ENCODE measurements around the gene TEX19.
"Not testable (repeated sequence)": the region's sequence is repeated elsewhere in the genome, so short reads cannot be mapped to it uniquely, and the experiment has no call there.

Gene TEX19

DNA sequence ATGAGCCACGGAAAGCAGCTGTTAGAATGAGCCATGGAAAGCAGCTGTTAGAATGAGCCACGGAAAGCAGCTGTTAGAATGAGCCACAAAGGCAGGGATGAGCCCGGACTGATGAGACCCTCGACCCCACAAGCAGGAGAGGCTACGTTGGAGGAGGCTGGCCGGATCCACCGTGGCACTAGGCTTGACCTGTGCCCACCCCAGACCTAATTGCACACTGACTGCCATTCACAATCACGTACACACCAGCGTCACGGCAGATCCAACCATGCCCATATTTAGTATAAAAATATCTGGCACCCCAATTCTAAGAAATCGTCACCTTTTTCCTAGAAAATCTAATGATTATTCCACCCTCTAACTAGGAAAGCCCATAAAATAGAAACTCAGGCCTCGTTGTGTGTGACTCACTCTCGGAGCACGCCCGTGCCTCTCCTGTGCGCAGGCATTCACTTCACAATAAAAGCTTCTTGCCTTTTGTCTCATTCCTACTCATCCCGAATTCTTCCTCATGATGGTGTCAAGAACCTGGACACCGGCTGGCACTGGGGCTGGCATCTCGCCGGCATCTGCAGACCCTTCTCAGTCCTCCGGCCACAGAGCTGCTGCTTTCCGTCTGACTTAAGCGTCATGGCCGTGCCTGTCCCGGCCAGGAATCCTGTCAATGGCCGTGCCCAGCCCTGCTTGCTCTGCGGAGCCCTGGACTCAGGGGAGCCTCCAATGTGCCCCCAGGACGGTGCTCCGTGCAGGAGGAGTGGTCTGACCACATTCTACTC, 20.0 kb upstream of the TEX19 start:
- no peak for DNase-seq

DNA sequence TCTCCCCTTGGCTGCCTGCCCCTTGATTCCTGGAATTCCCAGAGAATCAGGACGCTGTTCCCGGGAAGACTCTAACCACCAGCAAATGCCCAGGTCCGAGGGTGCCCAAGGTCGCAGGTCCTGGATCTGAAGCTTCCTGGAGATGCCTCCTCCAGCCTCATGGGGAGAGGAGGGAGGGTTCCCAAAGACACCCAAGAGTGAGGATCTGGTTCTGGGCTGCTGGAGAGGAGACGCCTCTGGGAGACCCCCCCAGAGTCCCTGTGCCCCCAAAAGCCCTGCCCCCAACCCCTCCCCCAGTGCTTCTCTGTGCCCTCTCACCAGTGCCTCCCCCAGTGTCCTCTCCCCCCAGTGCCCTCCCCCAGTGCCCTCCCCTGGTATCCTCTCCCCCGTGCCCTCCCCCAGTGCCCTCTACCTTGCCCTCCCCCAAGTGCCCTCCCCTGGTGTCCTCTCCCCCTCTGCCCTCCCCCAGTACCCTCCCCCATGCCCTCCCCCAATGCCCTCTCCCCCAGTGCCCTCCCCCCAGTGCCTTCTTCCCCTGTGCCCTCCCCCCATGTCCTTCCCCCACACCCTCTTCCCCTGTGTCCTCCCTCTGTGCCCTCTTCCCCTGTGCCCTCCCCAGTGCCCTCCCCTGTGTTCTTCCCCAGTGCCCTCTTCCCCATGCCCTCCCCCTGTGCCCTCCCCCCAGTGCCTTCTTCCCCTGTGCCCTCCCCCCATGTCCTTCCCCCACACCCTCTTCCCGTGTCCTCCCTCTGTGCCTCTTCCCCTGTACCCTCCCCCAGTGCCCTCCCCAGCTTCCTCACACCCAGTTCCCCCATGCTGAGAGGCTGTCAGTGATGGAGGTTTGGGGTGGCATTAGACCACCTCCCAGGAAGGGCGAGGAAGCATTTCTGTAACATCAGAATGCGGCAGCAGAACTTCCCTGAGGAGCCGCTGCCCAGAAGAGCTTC, 19.1 kb upstream of the TEX19 start:
- no peak for DNase-seq

DNA sequence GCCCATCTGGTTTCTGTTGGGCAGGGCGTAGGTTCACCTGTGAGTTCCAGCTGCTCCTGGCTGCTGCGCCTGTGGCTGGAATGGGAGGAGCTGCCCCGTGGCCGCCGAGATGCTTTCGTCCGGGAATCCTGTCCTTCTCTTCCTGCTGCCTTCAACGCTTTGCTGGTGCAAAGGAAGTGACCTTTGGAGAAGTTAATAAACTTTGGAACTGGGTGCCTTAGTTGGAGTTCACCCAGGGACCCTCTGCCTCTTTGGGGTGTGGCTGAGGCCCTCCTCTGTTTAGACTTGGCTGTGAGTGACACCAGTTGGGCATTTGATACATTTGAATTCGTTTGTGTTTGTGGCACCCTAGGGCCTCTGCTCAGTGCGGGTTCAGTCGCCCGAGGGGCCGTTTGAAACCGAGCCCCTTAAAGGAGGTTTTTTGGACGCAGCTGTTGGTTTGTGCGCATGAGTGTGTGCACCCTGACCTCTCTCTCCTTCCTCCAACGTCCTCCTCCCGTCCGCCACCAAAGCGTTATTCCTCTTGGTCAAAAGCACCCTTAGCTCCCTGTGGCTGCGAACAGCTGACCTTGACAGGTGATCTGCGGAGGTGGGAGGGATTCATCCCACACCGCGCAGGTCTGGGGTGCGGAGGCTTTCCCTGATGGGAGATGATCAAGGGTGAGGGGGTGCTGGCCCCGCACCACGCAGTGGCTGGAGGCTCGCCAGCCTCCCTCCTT, 16.5 kb upstream of the TEX19 start:
- DNase-seq: no peak

DNA sequence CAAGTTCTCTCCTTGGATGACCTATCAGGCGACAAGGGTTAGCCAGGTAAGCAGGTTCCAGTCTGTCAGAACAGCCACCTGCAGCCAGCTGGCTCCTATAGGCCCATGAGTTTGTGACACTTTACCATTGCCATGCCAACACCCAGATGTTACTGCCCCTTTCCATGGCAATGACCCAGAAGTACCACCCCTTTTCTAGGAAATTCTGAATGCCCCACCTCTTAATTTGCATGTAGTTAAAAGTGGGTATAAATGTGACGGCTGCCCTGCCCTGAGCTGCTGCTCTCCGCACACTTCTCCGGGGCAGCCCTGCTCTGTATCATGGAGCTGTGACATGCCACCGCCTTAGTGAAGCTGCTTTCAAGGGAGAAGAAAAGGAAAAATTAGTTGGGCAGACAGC, 15.5 kb upstream of the TEX19 start:
- DNase-seq: no peak

- no peak for DNase-seq
Observed at GRCh38 chr17:82344175-82344907, 14.7 kb upstream of the TEX19 start.

DNA sequence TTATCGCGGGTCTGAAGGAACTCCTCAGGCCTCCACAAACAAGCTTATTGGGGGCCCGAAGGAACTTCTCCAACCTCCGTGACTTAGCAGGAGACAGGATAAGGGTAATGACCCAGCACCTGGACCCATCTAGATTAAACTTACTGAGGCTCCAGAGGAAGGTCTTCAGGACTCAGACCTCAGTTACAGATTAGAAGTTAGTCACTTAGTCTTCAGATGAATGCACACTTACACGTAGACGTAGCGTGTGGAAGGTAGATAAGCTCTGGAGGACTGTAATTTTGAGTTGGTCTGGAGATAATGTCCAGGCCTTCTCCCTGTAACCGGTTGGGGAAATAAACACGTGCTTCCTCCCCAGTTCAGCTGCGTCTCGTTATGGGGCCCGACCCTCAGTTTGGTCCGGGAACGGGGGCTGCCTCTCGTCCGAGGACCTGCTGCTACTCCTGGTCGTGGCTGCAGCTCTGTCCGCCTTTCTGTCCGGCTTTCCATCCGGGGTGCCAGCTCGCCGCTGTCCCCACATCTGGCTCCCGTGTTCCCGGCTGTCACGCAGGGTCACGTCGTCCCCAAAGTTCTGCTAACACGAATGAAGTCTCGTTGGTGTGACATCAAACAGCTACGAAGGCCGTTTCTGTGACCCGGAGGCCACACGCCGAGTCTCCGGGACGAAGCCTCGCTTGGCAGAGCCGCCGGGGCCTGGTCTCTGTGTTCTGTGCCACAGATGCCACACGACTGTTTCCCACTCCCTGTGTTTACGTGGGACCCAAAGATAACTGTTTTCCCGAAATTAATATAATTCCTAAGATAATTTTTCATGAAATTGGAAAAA, 13.7 kb upstream of the TEX19 start:
- DNase-seq: no peak

GRCh38 chr17:82346342-82347300, 12.4 kb upstream of the TEX19 start:
- no peak for DNase-seq

- not testable (repeated sequence) for DNase-seq
Observed at GRCh38 chr17:82347994-82348393, 11.1 kb upstream of the TEX19 start.

GRCh38 chr17:82348434-82348833, 10.6 kb upstream of the TEX19 start:
- DNase-seq: no peak

- no peak for DNase-seq
Observed at GRCh38 chr17:82348866-82349265, 10.2 kb upstream of the TEX19 start.

- DNase-seq: no peak
Observed at GRCh38 chr17:82349287-82349701, 9.8 kb upstream of the TEX19 start.

DNA sequence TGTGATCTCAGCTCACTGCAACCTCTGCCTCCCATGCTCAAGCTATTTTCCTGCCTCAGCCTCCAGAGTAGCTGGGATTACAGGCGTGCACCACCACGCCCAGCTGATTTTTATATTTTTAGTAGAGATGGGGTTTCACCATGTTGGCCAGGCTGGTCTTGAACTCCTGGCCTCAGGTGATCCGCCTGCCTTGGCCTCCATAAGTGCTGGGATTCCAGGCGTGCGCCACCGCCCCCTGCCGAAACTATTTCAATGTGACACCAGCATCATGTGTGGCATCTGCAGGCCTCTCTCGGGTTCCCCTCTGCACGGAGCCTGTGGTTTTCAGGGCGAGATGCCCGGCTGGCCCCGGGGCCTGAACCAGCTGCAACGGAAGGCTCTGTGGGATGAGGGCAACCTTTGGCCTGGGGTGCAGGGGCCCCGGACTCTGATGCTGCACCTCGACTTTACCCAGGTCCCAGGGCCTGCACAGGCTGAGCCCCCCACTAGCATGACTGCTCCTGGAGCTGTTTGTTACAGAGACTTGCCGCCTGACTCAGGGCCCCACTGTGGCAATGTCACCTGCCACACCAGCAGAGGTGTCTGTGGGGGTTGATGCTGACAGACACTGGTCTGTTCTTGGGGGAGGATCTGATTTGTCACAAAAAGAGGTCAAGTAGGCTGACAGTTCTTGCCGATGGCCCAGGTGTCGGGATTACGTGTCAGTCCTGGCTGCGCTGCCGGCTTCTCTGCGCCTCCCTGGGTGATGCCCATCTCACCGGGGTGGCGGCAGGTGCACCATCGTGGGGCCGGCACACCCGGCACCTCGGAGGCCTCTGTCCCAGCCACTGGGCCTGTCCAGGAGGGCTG, 8.6 kb upstream of the TEX19 start:
- no peak for DNase-seq

GRCh38 chr17:82351254-82351712, 7.8 kb upstream of the TEX19 start:
- DNase-seq: no peak

GRCh38 chr17:82351713-82352488, 7.1 kb upstream of the TEX19 start:
- no peak for DNase-seq

DNA sequence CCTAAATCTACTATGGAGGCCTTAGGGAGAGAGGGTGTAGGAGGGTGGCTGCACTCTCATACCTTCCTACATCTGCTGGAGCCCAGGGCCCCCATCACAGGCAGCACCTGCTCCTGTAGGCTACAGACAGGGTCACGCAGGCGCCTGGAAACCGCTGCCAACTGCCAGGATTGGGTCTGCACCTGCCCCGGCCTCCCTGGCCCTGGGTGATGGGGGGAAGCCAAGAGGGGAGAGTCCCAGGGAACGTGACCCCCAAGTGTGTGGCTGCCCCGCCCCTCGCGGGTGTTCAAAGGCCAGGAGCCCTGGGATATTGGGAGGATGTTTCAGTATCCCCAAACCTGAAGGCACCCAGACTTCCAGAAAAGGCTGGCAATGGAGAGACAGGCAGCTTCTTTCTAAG, 5.6 kb upstream of the TEX19 start:
- no peak for DNase-seq

DNA sequence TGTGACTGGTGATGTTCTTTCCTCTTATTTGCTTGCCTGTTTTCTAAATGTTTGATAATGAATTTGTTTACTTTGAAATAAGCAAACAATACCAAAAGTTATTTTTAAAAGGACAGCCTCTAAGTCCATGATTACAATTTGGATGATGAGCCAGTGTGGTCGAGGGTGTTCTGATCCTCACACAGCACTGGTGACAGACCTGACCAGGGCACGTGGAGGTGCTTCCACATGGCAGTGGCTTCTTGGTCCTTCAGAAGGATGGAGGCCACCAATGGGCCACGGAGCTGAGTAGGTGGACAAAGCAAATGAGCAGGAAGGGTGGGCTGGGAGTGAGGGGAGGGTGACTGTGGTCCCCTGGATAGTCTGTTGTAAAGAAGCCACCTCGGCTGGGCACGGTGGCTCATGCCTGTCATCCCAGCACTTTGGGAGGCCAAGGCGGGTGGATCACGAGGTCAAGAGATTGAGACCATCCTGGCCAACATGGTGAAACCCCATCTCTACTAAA, 4.2 kb upstream of the TEX19 start:
- DNase-seq: no peak

DNA sequence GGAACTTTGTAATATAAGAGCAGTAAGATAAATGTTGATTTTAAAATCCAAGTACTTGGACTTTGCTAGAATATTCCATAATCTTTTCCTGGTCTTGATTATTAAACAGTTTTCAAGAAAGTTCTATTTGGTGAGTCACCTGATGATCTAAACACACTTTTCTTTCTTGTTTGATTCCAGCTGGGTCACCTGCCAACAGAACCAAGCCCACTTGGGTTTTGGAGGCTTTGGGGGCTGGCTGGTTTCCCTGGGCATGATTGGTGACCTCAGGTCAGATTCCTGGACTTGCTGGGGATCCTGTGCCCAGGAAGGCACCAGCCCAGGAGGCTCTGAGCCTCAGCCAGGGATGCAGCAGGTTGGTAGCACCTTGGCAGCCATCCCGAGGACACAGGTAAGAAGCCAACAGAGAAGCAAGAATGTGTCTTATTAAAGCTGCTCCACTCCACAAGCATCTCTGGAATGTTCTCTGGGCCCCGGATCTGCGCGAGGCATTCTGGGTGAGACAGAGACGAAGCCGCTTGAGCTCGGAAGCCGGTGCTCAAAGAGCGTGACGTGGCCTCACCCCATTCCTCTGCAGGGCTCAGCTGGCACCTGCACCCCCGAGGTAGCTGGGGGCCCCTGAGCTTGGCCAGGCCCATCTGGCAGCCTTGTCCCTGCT, 3.1 kb upstream of the TEX19 start:
- DNase-seq: no peak

DNA sequence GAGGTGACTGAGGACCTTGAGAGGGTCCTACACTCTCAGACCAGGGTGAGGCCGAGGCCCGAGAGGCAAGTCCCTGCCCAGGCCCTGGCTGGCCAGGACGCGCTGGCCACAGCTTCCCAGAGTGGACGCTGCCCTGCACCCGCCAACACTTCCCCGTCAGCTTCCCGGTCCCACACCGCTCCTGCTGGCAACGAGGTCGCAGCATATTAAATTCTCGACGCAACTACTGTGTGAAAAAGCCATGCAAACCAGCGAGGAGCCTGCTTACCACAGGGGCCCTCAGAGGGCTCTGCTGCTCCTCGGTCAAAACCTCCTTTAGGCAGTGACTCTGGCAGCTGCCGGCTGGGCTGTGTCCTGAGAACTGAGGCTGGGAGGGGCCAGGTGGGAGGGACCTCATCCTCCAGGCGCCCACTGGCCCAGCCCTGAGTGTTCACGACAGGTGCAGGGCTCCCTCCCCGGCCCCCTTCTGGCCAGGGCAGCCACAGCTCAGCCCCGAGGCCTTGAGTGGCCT, 2.1 kb upstream of the TEX19 start:
- DNase-seq: no peak

Measured in cortex of kidney (tissue), 1 donor.